WTC11 (cell line): Measurements from ENCODE around the gene IL1RAPL2. TPM values are rescaled to one million over a fixed set of nuclear protein-coding genes. Genes with fewer than 3 reads are reported as not detected.
"Not testable (repeated sequence)": the region's sequence is repeated elsewhere in the genome, so short reads cannot be mapped to it uniquely, and the experiment has no call there.

Experiments used
- ATAC-seq: fragments of 200-7000 bp; cut with Tn5 transposase; 2 replicates; pipeline ENCODE4 v1.10.0; 2021; ENCODE audit warnings: mild to moderate bottlenecking, moderate library complexity
- CTCF ChIA-PET: fragments of 300-600 bp; sonication (Branson Sonifier 250); formaldehyde crosslinking; loops from one replicate; lab custom pipeline; 2021; ENCODE audit warnings: antibody characterized with exemption; lab: Charles Lee
- POLR2A ChIA-PET: fragments of 350-600 bp; sonication (Branson Sonifier 250); formaldehyde crosslinking; loops from one replicate; lab custom pipeline; 2021; ENCODE audit warnings: antibody characterized with exemption; lab: Charles Lee
- DNase-seq: peaks from one replicate; pipeline ENCODE4 v3.0.0; 2021; ENCODE audit warnings: low spot score
- H3K27ac Mint-ChIP-seq: 2 replicates; pipeline ENCODE4 v1.8.0; 2021; ENCODE audit warnings: mixed read lengths
- H3K27me3 Mint-ChIP-seq: 2 replicates; pipeline ENCODE4 v1.8.0; 2021; ENCODE audit warnings: low read depth, mild to moderate bottlenecking, moderate library complexity, mixed read lengths
- H3K36me3 Mint-ChIP-seq: 2 replicates; pipeline ENCODE4 v1.8.0; 2021; ENCODE audit warnings: mixed read lengths
- H3K4me1 Mint-ChIP-seq: 2 replicates; pipeline ENCODE4 v1.8.0; 2022; ENCODE audit warnings: mixed read lengths
- H3K4me3 Mint-ChIP-seq: 2 replicates; pipeline ENCODE4 v1.8.0; 2021; ENCODE audit warnings: mild to moderate bottlenecking, moderate library complexity, mixed read lengths
- H3K9me3 Mint-ChIP-seq: 2 replicates; pipeline ENCODE4 v1.8.0; 2021; ENCODE audit warnings: mixed read lengths
- CREM ChIP-seq: sonication (generic); formaldehyde crosslinking; IDR thresholded peaks from 2 replicates; pipeline ENCODE4 v1.8.1; 2022; ENCODE audit warnings: mild to moderate bottlenecking, missing genetic modification reagents, moderate library complexity
- FOXP1 ChIP-seq: sonication (generic); formaldehyde crosslinking; IDR thresholded peaks from 2 replicates; pipeline ENCODE4 v1.8.0; 2022; ENCODE audit warnings: missing genetic modification reagents, mild to moderate bottlenecking, moderate library complexity, borderline replicate concordance
- IRF1 ChIP-seq: sonication (generic); formaldehyde crosslinking; IDR thresholded peaks from 2 replicates; pipeline ENCODE4 v1.8.0; 2023; ENCODE audit warnings: missing genetic modification reagents
- IRF2 ChIP-seq: sonication (generic); formaldehyde crosslinking; IDR thresholded peaks from 2 replicates; pipeline ENCODE4 v1.8.0; 2022; ENCODE audit warnings: low read depth, missing genetic modification reagents, borderline replicate concordance
- JUN ChIP-seq: sonication (generic); formaldehyde crosslinking; IDR thresholded peaks from 2 replicates; pipeline ENCODE4 v1.8.0; 2023; ENCODE audit warnings: mild to moderate bottlenecking, missing genetic modification reagents
- MYBL2 ChIP-seq: sonication (generic); formaldehyde crosslinking; IDR thresholded peaks from 2 replicates; pipeline ENCODE4 v1.8.1; 2023; ENCODE audit warnings: mild to moderate bottlenecking, moderate library complexity, missing genetic modification reagents
- NFATC4 ChIP-seq: fragments of 250-450 bp; sonication (Bioruptor Pico); IDR thresholded peaks from 2 replicates; pipeline ENCODE4 v1.9.0; 2021; ENCODE audit warnings: mild to moderate bottlenecking
- NR1H2 ChIP-seq: sonication (generic); formaldehyde crosslinking; IDR thresholded peaks from 2 replicates; pipeline ENCODE4 v1.9.0; 2021; ENCODE audit warnings: mild to moderate bottlenecking, moderate library complexity, missing genetic modification reagents
- PRRX2 ChIP-seq: fragments of 250-450 bp; sonication (Bioruptor Pico); IDR thresholded peaks from 2 replicates; pipeline ENCODE4 v1.8.0; 2021; ENCODE audit warnings: mild to moderate bottlenecking
- SMAD3 ChIP-seq: sonication (generic); formaldehyde crosslinking; IDR thresholded peaks from 2 replicates; pipeline ENCODE4 v1.8.0; 2022; ENCODE audit warnings: missing genetic modification reagents, mild to moderate bottlenecking, borderline replicate concordance
- SP1 ChIP-seq: sonication (generic); formaldehyde crosslinking; conservative IDR thresholded peaks from 2 replicates; pipeline ENCODE4 v1.8.1; 2022; ENCODE audit warnings: missing genetic modification reagents
- TEAD1 ChIP-seq: sonication (generic); formaldehyde crosslinking; IDR thresholded peaks from 2 replicates; pipeline ENCODE4 v1.8.0; 2022; ENCODE audit warnings: mild to moderate bottlenecking, missing genetic modification reagents
- ZNF121 ChIP-seq: sonication (generic); formaldehyde crosslinking; IDR thresholded peaks from 2 replicates; pipeline ENCODE4 v1.8.0; 2023; ENCODE audit warnings: missing genetic modification reagents
- ZNF219 ChIP-seq: sonication (generic); formaldehyde crosslinking; IDR thresholded peaks from 2 replicates; pipeline ENCODE4 v1.8.0; 2023; ENCODE audit warnings: missing genetic modification reagents, mild to moderate bottlenecking, borderline replicate concordance
- ZNF263 ChIP-seq: sonication (generic); formaldehyde crosslinking; IDR thresholded peaks from 2 replicates; pipeline ENCODE4 v1.8.1; 2022; ENCODE audit warnings: low read depth, mild to moderate bottlenecking, moderate library complexity, missing genetic modification reagents
- total RNA-seq: library from RNA; stranded (reverse); gene quantifications from 3 replicates; pipeline ENCODE4 v1.2.3, GENCODE V29; 2021
- TF ChIP-seq, protein P1 (sequence below): sonication (generic); formaldehyde crosslinking; IDR thresholded peaks from 2 replicates; pipeline ENCODE4 v1.8.1; 2023; ENCODE audit warnings: mild to moderate bottlenecking, missing genetic modification reagents, borderline replicate concordance
- TF ChIP-seq, protein P2 (sequence below): fragments of 250-450 bp; sonication (Bioruptor Pico); conservative IDR thresholded peaks from 2 replicates; pipeline ENCODE4 v1.9.0; 2021; ENCODE audit warnings: mild to moderate bottlenecking
- TF ChIP-seq, protein P3 (sequence below): sonication (generic); formaldehyde crosslinking; IDR thresholded peaks from 2 replicates; pipeline ENCODE4 v1.8.0; 2023; ENCODE audit warnings: missing genetic modification reagents, mild to moderate bottlenecking, borderline replicate concordance

The IL1RAPL2 gene
- total RNA-seq, 1 experiment from 2014 or later = 0.09 TPM

DNA sequence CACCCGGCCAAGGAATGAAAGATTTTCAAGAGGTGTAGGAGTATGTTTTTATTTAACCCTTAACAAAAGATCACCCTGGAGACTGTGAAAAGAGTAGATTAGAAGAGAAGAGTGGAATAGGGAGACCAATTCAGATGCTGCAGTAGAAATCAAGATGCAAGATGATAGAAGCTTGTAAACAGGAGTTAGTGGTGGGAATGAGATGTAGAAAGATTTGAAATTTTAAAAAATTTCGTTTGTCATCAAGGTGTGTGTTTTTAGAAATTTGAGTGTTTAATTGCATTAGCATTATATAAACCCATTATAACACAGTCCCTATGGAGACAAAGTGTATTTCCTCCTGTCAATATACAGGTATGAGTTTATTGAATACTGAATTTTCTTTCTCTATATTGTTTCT lies 42.1 kb upstream of the IL1RAPL2 start:
- Mint-ChIP-seq H3K4me3 (no peak overlapping the region), H3K9me3 (peaks cover 6% of the 10 kb centered on the region), H3K4me1 (peaks cover 9% of the 10 kb centered on the region), H3K27me3 (no peaks in the 10 kb centered on the region), H3K36me3 (no peaks in the 10 kb centered on the region; the same call in 1 of the 2 replicates), H3K27ac (no peak overlapping the region)
- CTCF ChIA-PET = no interaction called here
- POLR2A ChIA-PET = no interaction called here
- no peak for DNase-seq
- no peak for ATAC-seq
- no peak for TF ChIP-seq SMAD3 (CRISPR knock-in tag)
- TF ChIP-seq, protein P1, sequence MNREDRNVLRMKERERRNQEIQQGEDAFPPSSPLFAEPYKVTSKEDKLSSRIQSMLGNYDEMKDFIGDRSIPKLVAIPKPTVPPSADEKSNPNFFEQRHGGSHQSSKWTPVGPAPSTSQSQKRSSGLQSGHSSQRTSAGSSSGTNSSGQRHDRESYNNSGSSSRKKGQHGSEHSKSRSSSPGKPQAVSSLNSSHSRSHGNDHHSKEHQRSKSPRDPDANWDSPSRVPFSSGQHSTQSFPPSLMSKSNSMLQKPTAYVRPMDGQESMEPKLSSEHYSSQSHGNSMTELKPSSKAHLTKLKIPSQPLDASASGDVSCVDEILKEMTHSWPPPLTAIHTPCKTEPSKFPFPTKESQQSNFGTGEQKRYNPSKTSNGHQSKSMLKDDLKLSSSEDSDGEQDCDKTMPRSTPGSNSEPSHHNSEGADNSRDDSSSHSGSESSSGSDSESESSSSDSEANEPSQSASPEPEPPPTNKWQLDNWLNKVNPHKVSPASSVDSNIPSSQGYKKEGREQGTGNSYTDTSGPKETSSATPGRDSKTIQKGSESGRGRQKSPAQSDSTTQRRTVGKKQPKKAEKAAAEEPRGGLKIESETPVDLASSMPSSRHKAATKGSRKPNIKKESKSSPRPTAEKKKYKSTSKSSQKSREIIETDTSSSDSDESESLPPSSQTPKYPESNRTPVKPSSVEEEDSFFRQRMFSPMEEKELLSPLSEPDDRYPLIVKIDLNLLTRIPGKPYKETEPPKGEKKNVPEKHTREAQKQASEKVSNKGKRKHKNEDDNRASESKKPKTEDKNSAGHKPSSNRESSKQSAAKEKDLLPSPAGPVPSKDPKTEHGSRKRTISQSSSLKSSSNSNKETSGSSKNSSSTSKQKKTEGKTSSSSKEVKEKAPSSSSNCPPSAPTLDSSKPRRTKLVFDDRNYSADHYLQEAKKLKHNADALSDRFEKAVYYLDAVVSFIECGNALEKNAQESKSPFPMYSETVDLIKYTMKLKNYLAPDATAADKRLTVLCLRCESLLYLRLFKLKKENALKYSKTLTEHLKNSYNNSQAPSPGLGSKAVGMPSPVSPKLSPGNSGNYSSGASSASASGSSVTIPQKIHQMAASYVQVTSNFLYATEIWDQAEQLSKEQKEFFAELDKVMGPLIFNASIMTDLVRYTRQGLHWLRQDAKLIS (CRISPR knock-in tag) = no peak
- TF ChIP-seq ZNF263 (CRISPR knock-in tag) = no peak
- TF ChIP-seq IRF2 = no peak
- TF ChIP-seq NFATC4 (CRISPR knock-in tag) = no peak
- no peak for TF ChIP-seq JUN (CRISPR knock-in tag)
- no peak for TF ChIP-seq ZNF121 (CRISPR knock-in tag)
- TF ChIP-seq FOXP1 (CRISPR knock-in tag) = no peak
- TF ChIP-seq CREM (CRISPR knock-in tag) = no peak
- TF ChIP-seq PRRX2 (CRISPR knock-in tag) = no peak
- no peak for TF ChIP-seq SP1 (CRISPR knock-in tag)

DNA sequence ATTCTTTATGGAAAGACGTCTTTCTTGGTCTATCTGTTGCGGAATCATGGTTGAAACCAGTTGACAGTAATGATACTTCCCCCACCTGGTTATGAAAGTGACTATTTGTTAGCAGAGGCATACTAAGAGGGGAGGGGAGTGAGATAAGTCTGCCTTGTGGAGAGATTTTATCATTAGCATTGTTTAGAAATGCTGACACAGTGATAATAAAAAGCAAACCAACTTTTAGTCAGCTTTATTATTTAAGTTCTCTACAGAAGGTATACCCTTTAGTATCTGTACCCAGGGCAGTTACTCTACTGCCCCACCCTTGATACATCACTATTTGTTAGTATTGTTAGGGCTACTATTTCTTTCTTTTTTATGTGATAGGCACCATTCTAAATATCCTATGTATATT lies 26.9 kb upstream of the IL1RAPL2 start:
- H3K9me3 Mint-ChIP-seq = no peaks in the 10 kb centered on the region
- no peak overlapping the region for H3K4me3 Mint-ChIP-seq
- no peaks in the 10 kb centered on the region for H3K36me3 Mint-ChIP-seq
- ATAC-seq = no peak
- H3K27ac Mint-ChIP-seq = no peak overlapping the region
- TF ChIP-seq ZNF219 (CRISPR knock-in tag) = no peak
- TF ChIP-seq TEAD1 (CRISPR knock-in tag) = no peak
- no peak for TF ChIP-seq NR1H2 (CRISPR knock-in tag)
- TF ChIP-seq, protein P1 (CRISPR knock-in tag) = no peak
- no peak for TF ChIP-seq MYBL2 (CRISPR knock-in tag)
- TF ChIP-seq, protein P2, sequence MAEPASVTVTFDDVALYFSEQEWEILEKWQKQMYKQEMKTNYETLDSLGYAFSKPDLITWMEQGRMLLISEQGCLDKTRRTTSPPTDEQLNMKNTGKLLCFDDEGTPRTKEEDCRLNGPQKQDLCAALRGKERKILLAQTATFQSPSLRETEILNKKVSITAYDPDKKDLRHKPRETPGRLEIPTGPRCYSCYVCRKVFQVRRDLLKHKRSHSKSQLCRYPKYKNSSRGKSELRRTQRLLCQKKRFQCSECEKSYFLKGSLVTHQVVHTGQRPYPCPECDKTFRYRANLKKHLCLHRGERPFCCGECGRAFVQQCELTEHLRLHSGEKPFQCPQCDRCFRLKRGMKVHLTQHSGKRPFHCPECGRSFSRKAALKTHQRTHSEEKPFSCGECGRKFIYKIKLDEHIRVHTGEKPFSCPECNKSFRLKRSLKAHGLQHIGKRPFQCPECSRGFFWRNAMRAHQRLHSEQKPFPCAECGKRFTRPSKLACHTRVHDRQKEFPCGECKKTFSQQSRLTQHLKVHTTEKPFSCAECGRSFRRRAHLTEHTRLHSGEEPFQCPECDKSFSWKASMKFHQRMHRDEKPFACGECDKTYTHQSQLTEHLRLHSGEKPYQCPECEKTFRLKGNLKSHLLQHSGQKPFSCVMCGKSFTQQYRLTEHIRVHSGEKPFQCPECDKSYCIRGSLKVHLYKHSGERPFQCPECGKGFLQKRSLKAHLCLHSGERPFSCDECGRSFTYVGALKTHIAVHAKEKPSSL = no peak
- TF ChIP-seq, protein P3, sequence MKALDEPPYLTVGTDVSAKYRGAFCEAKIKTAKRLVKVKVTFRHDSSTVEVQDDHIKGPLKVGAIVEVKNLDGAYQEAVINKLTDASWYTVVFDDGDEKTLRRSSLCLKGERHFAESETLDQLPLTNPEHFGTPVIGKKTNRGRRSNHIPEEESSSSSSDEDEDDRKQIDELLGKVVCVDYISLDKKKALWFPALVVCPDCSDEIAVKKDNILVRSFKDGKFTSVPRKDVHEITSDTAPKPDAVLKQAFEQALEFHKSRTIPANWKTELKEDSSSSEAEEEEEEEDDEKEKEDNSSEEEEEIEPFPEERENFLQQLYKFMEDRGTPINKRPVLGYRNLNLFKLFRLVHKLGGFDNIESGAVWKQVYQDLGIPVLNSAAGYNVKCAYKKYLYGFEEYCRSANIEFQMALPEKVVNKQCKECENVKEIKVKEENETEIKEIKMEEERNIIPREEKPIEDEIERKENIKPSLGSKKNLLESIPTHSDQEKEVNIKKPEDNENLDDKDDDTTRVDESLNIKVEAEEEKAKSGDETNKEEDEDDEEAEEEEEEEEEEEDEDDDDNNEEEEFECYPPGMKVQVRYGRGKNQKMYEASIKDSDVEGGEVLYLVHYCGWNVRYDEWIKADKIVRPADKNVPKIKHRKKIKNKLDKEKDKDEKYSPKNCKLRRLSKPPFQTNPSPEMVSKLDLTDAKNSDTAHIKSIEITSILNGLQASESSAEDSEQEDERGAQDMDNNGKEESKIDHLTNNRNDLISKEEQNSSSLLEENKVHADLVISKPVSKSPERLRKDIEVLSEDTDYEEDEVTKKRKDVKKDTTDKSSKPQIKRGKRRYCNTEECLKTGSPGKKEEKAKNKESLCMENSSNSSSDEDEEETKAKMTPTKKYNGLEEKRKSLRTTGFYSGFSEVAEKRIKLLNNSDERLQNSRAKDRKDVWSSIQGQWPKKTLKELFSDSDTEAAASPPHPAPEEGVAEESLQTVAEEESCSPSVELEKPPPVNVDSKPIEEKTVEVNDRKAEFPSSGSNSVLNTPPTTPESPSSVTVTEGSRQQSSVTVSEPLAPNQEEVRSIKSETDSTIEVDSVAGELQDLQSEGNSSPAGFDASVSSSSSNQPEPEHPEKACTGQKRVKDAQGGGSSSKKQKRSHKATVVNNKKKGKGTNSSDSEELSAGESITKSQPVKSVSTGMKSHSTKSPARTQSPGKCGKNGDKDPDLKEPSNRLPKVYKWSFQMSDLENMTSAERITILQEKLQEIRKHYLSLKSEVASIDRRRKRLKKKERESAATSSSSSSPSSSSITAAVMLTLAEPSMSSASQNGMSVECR (CRISPR knock-in tag) = no peak
- TF ChIP-seq PRRX2 (CRISPR knock-in tag) = no peak
- TF ChIP-seq IRF1 (CRISPR knock-in tag) = no peak
- TF ChIP-seq, all 79 proteins: peak for 0
- DNase-seq = no peak
- ChIA-PET POLR2A (no interaction called here), CTCF (no interaction called here)
- H3K4me1 Mint-ChIP-seq = no peaks in the 10 kb centered on the region
- no peaks in the 10 kb centered on the region; the same call in 1 of the 2 replicates for H3K27me3 Mint-ChIP-seq

GRCh38 chrX:104542447-104542846 lies 23.6 kb upstream of the IL1RAPL2 start:
- H3K4me3 Mint-ChIP-seq, DNase-seq, POLR2A ChIA-PET, ATAC-seq, H3K4me1 Mint-ChIP-seq, H3K27ac Mint-ChIP-seq, CTCF ChIA-PET, H3K27me3 Mint-ChIP-seq, H3K9me3 Mint-ChIP-seq, H3K36me3 Mint-ChIP-seq: not testable (repeated sequence)
